A549 (cell line): Measurements from ENCODE around the gene CMIP. TPM values are rescaled to one million over a fixed set of nuclear protein-coding genes. Genes with fewer than 3 reads are reported as not detected.

ENCODE experiments used
- ATAC-seq, 2 experiments: fragments of 200-7000 bp in 1 of 2; fragments of >200 bp in 1 of 2; cut with Nextera tagmentation in 1 of 2; cut with Tn5 transposase in 1 of 2; 3 replicates each; pipeline versions ENCODE4 v1.8.0 to v1.9.1; 2018 to 2020; ENCODE audit warnings: mild to moderate bottlenecking in 1 of 2, moderate library complexity in 1 of 2
- CTCF ChIA-PET: fragments of 300-600 bp; sonication (Branson Sonifier 250); formaldehyde crosslinking; extraction: SDS; loops from one replicate; lab custom pipeline; 2021; ENCODE audit warnings: antibody characterized with exemption, inconsistent platforms; lab: Yijun Ruan, JAX
- POLR2A ChIA-PET: fragments of 350-600 bp; formaldehyde crosslinking; extraction: SDS; loops from one replicate; lab custom pipeline; 2021; ENCODE audit warnings: antibody characterized with exemption, inconsistent platforms; lab: Yijun Ruan, JAX
- DNase-seq, 2 experiments: peaks; one replicate each; pipeline versions ENCODE4 v3.0.0 to v3.0.0-alpha.2; 2011 to 2016; ENCODE audit warnings: low read depth in 1 of 2, low spot score in 1 of 2
- FAIRE-seq: peaks from 2 replicates; lab custom pipeline; 2011; peaks lifted over from hg19 to GRCh38; lab: Jason Lieb, UNC
- H3K27ac ChIP-seq, 2 experiments: fragments of >200 bp; sonication (Bioruptor Twin); formaldehyde crosslinking; 3 replicates each; pipeline ENCODE4 v1.5.1; 2016 to 2017
- H3K4me1 ChIP-seq: fragments of >200 bp; sonication (Bioruptor Twin); formaldehyde crosslinking; 3 replicates; pipeline ENCODE4 v1.6.1; 2016
- H3K4me2 ChIP-seq: fragments of >200 bp; sonication (Bioruptor Twin); formaldehyde crosslinking; 3 replicates; pipeline ENCODE4 v1.6.1; 2016
- H3K4me3 ChIP-seq: fragments of >200 bp; sonication (Bioruptor Twin); formaldehyde crosslinking; 3 replicates; pipeline ENCODE4 v1.5.1; 2016
- H3K9me3 ChIP-seq: fragments of >200 bp; sonication (Bioruptor Twin); formaldehyde crosslinking; 3 replicates; pipeline ENCODE4 v1.6.1; 2016
- CHD4 ChIP-seq: fragments of 200-600 bp; sonication (generic); IDR thresholded peaks from 2 replicates; pipeline ENCODE4 v1.6.1; 2016; ENCODE audit warnings: antibody characterized with exemption, mild to moderate bottlenecking, borderline replicate concordance
- CTCF ChIP-seq: fragments of >200 bp; sonication (Bioruptor Twin); formaldehyde crosslinking; IDR thresholded peaks from 3 replicates; pipeline ENCODE4 v1.5.1; 2016
- FOSL2 ChIP-seq, 2 experiments: fragments of 450-650 bp in 1 of 2; fragments of >200 bp in 1 of 2; sonication (Bioruptor Twin) in 1 of 2; formaldehyde crosslinking; IDR thresholded peaks; 2 replicates each; pipeline versions ENCODE4 v1.5.0 to v1.6.1; 2016 to 2020; ENCODE audit warnings: mild to moderate bottlenecking in 1 of 2, moderate library complexity in 1 of 2
- GATA3 ChIP-seq: IDR thresholded peaks from 2 replicates; pipeline ENCODE4 v1.6.1; 2012; ENCODE audit warnings: borderline replicate concordance
- HES2 ChIP-seq: fragments of >200 bp; sonication (Bioruptor Twin); formaldehyde crosslinking; IDR thresholded peaks from 2 replicates; pipeline ENCODE4 v1.6.1; 2016
- JUN ChIP-seq, 2 experiments: fragments of >200 bp; sonication (Bioruptor Twin); formaldehyde crosslinking; IDR thresholded peaks; 2 replicates in 1 of 2; 3 replicates in 1 of 2; pipeline ENCODE4 v1.6.1; 2016 to 2017
- JUNB ChIP-seq: fragments of >200 bp; sonication (Bioruptor Twin); formaldehyde crosslinking; IDR thresholded peaks from 2 replicates; pipeline ENCODE4 v1.6.1; 2016
- KDM5A ChIP-seq: fragments of 200-600 bp; sonication (generic); IDR thresholded peaks from 2 replicates; pipeline ENCODE4 v1.6.1; 2016; ENCODE audit warnings: antibody characterized with exemption, mild to moderate bottlenecking
- MAX ChIP-seq: IDR thresholded peaks from 2 replicates; pipeline ENCODE4 v1.6.1; 2012
- NR3C1 ChIP-seq: fragments of >200 bp; sonication (Bioruptor Twin); formaldehyde crosslinking; IDR thresholded peaks from 3 replicates; pipeline ENCODE4 v1.6.1; 2017
- RARB ChIP-seq: fragments of 250-450 bp; sonication (Bioruptor Pico); IDR thresholded peaks from 2 replicates; pipeline ENCODE4 v1.8.0; 2021; ENCODE audit warnings: mild to moderate bottlenecking, moderate library complexity
- REST ChIP-seq: fragments of 200-600 bp; sonication (generic); IDR thresholded peaks from 2 replicates; pipeline ENCODE4 v1.6.1; 2016; ENCODE audit warnings: antibody characterized with exemption, mild to moderate bottlenecking, moderate library complexity
- SMC3 ChIP-seq: fragments of >200 bp; sonication (Bioruptor Twin); formaldehyde crosslinking; IDR thresholded peaks from 3 replicates; pipeline ENCODE4 v1.6.1; 2018; ENCODE audit warnings: inconsistent platforms
- TFCP2L1 ChIP-seq: fragments of 250-450 bp; sonication (Bioruptor Pico); IDR thresholded peaks from 2 replicates; pipeline ENCODE4 v1.5.0; 2021; ENCODE audit warnings: mild to moderate bottlenecking
- ZFP36 ChIP-seq: fragments of 450-650 bp; IDR thresholded peaks from 2 replicates; pipeline ENCODE4 v1.6.1; 2014; ENCODE audit warnings: borderline replicate concordance; ENCODE audit not compliant: partially characterized antibody
- ZSCAN20 ChIP-seq: fragments of 250-450 bp; sonication (Bioruptor Pico); IDR thresholded peaks from 2 replicates; pipeline ENCODE4 v1.8.0; 2022; ENCODE audit warnings: mild to moderate bottlenecking, moderate library complexity
- WGBS: methylation state at CpG from one replicate; pipeline ENCODE4 v1.1.6; 2017; ENCODE audit errors: missing lambda C conversion rate; 5-methylcytosine and 5-hydroxymethylcytosine counted together
- polyA plus RNA-seq, 4 experiments: library from polyadenylated mRNA; depleted of rRNA in 3 of 4; stranded (reverse); fragments of >200 nt; fragmentation: RNase III in 1 of 4; extraction: RNeasy Plus Mini Kit Qiagen cat#74134 plus additional on column Dnase treatment in 1 of 4; gene quantifications; 2 replicates in 3 of 4; 3 replicates in 1 of 4; pipeline ENCODE4 v1.2.3, GENCODE V29; 2011 to 2017

The CMIP gene
- polyA plus RNA-seq, 2 of the 4 experiments (the other 2 are of a cell fraction), result 21.6 to 125 TPM

GRCh38 chr16:81558077-81558443 is 113.5 kb downstream of the CMIP start:
- POLR2A ChIA-PET, result no interaction called here
- TF ChIP-seq KDM5A, result no peak
- no peak for TF ChIP-seq SMC3
- TF ChIP-seq CHD4, result no peak
- no peak for TF ChIP-seq ZSCAN20 (CRISPR knock-in tag)
- TF ChIP-seq ZFP36, result no peak
- TF ChIP-seq JUNB, result no peak
- TF ChIP-seq NR3C1, result no peak
- TF ChIP-seq MAX, result no peak
- TF ChIP-seq FOSL2 (IDR thresholded peaks at IDR 0.05), result no peak
- no peak for TF ChIP-seq FOSL2 (CRISPR knock-in tag; IDR thresholded peaks at IDR 0.05)
- no peak for TF ChIP-seq REST
- TF ChIP-seq CTCF, result no peak
- TF ChIP-seq RARB, result no peak
- TF ChIP-seq JUN (IDR thresholded peaks at IDR 0.05), result no peak
- no peak for TF ChIP-seq HES2
- no peak for TF ChIP-seq TFCP2L1 (CRISPR knock-in tag)
- Histone ChIP-seq H3K4me1 (peaks cover 98% of the 10 kb centered on the region), H3K9me3 (no peaks in the 10 kb centered on the region), H3K4me2 (peak overlapping the region; percentile 67), H3K27ac (peak overlapping the region; percentile 65 to 79; a peak in 5 of 6 replicates), H3K4me3 (no peak overlapping the region)
- DNase-seq (no peak), FAIRE-seq (no peak), ATAC-seq (no peak)
- CTCF ChIA-PET, result interaction anchor here (1.2 to 1.9 kb wide), 2 partner anchors 10 to 154 kb away, joined by 4 to 8 read pairs; no protein-coding TSS in a partner anchor
- WGBS, result 77% methylated on average over 15 of the region's 15 CpGs

GRCh38 chr16:81558444-81559175 is 114.0 kb downstream of the CMIP start:
- WGBS, result 29% methylated on average over 16 of the region's 16 CpGs
- FAIRE-seq (no peak), DNase-seq (peak; percentile 82 to 86), ATAC-seq (peak; percentile 79 to 84)
- Histone ChIP-seq H3K27ac (peak overlapping the region; percentile 65 to 79; a peak in 5 of 6 replicates), H3K4me3 (no peak overlapping the region), H3K4me2 (peak overlapping the region; percentile 67), H3K9me3 (no peaks in the 10 kb centered on the region), H3K4me1 (peaks cover 98% of the 10 kb centered on the region)
- ChIA-PET POLR2A (interaction anchor here (0.6 kb wide), 1 partner anchor 90 kb away, joined by 3 read pairs; no protein-coding TSS in a partner anchor), CTCF (interaction anchor here (1.2 to 1.9 kb wide), 3 partner anchors 10 to 155 kb away, joined by 3 to 8 read pairs (median 4); no protein-coding TSS in a partner anchor)
- TF ChIP-seq REST, result no peak
- TF ChIP-seq GATA3, result peak; percentile 45; the same call in 1 of the 2 replicates
